GM15510 (cell line): Measurements from ENCODE around the gene SUN1.

ENCODE experiments used
- POLR2A ChIP-seq: IDR thresholded peaks from 3 replicates; pipeline ENCODE4 v1.6.1; 2011; ENCODE audit warnings: borderline replicate concordance; ENCODE audit not compliant: insufficient read length; ENCODE audit errors: extremely low read depth

The SUN1 gene

GRCh38 chr7:896346-897075 is 64.2 kb downstream of the SUN1 start:
- no peak for TF ChIP-seq POLR2A

- no peak for TF ChIP-seq POLR2A
Observed at GRCh38 chr7:897086-897485, 64.8 kb downstream of the SUN1 start.

GRCh38 chr7:897771-898376 is 65.6 kb downstream of the SUN1 start:
- TF ChIP-seq POLR2A = no peak

- TF ChIP-seq POLR2A = no peak
Observed at GRCh38 chr7:898460-898854, 66.2 kb downstream of the SUN1 start.

GRCh38 chr7:898855-899681 is 66.8 kb downstream of the SUN1 start:
- no peak for TF ChIP-seq POLR2A

- no peak for TF ChIP-seq POLR2A
Observed at GRCh38 chr7:899806-900205, 67.5 kb downstream of the SUN1 start.

- no peak for TF ChIP-seq POLR2A
Observed at GRCh38 chr7:900331-901040, 68.2 kb downstream of the SUN1 start.

- no peak for TF ChIP-seq POLR2A
Observed at GRCh38 chr7:901041-901387, 68.7 kb downstream of the SUN1 start.

- TF ChIP-seq POLR2A = no peak
Observed at GRCh38 chr7:901388-902154, 69.3 kb downstream of the SUN1 start.

GRCh38 chr7:902996-903395 is 70.7 kb downstream of the SUN1 start:
- no peak for TF ChIP-seq POLR2A

GRCh38 chr7:903921-904755 is 71.9 kb downstream of the SUN1 start:
- TF ChIP-seq POLR2A = no peak

GRCh38 chr7:904847-905246 is 72.6 kb downstream of the SUN1 start:
- no peak for TF ChIP-seq POLR2A

- TF ChIP-seq POLR2A = no peak
Observed at GRCh38 chr7:906776-907157, 74.5 kb downstream of the SUN1 start.
